Transverse colon (tissue), 4 donors: ENCODE results near the gene FGGY.

ENCODE experiments used
- CTCF ChIP-seq, 5 experiments: fragments of 200-600 bp in 3 of 5; fragments of 450-650 bp in 2 of 5; sonication (generic) in 3 of 5; IDR thresholded peaks; 1 replicate in 2 of 5; 2 replicates in 3 of 5; pipeline ENCODE4 v1.5.1; 2016 to 2017; ENCODE audit warnings: antibody characterized with exemption in 5 of 5, inconsistent platforms in 3 of 5, mild to moderate bottlenecking in 2 of 5, moderate library complexity in 1 of 5
- EP300 ChIP-seq: sonication (generic); formaldehyde crosslinking; IDR thresholded peaks from one replicate; pipeline ENCODE4 v1.6.1; 2017; ENCODE audit warnings: antibody characterized with exemption, low read depth
- POLR2A ChIP-seq: fragments of 450-650 bp; IDR thresholded peaks from one replicate; pipeline ENCODE4 v1.6.1; 2016; ENCODE audit warnings: antibody characterized with exemption, mild to moderate bottlenecking, moderate library complexity
- POLR2AphosphoS5 ChIP-seq, 3 donors: sonication (generic); formaldehyde crosslinking; IDR thresholded peaks; one replicate each; pipeline ENCODE4 v1.6.1; 2016; ENCODE audit warnings: antibody characterized with exemption in 3 of 3

DNA sequence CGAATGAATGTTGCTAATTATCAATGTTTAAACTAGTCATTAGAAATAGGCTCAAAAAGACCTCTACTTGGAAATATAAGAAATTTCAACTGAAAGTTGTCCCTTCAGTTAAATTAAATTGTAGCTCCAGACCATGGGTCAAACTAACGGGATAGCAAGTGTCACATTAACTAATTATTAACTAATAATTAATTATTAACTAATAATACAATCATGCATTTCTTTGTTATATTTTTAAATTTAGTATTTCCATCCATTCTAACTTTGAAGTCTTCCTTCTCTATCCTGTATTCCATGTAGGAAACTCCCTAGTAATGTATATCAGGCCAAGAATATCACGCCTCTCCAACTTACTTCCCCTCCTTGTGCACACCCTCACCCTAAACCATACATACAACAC lies 474.5 kb downstream of the FGGY start:
- TF ChIP-seq CTCF (IDR thresholded peaks at IDR 0.05) = no peak
- TF ChIP-seq EP300 = no peak
- TF ChIP-seq POLR2A = no peak
- no peak for TF ChIP-seq POLR2AphosphoS5 (IDR thresholded peaks at IDR 0.05)
